Stimulated activated CD8-positive, alpha-beta memory T cell treated with anti-CD3 and anti-CD28 coated beads, Interleukin-7, amount 100 ng/mL, for 24 hours (primary cell): ENCODE results near the gene EFEMP2.

Experiments used
- DNase-seq: peaks from one replicate; pipeline ENCODE4 v3.0.0-alpha.2; 2020; ENCODE audit warnings: low read depth

The EFEMP2 gene

GRCh38 chr11:65884716-65885092 is 12.1 kb upstream of the EFEMP2 start:
- peak; percentile 60 for DNase-seq

- no peak for DNase-seq
These were observed 11.5 kb upstream of the EFEMP2 start for GRCh38 chr11:65883786-65884715.

- no peak for DNase-seq
These were observed 10.6 kb upstream of the EFEMP2 start for GRCh38 chr11:65883058-65883761.

- DNase-seq: no peak
These were observed 9.8 kb upstream of the EFEMP2 start for GRCh38 chr11:65882120-65883057.

GRCh38 chr11:65880844-65881421 is 8.3 kb upstream of the EFEMP2 start:
- no peak for DNase-seq

- no peak for DNase-seq
These were observed 7.4 kb upstream of the EFEMP2 start for GRCh38 chr11:65880027-65880426.

- DNase-seq: no peak
These were observed 7.0 kb upstream of the EFEMP2 start, which contains the start of gene CTSW for GRCh38 chr11:65879617-65880016. TSS of gene CTSW (plus strand) at chr11:65879837. CDS start at chr11:65879855, 18 bp downstream.

GRCh38 chr11:65873318-65874156 is 937 bp upstream of the EFEMP2 start:
- DNase-seq: peak; percentile 95

- no peak for DNase-seq
These were observed 620 bp downstream of the EFEMP2 start for GRCh38 chr11:65871811-65872548.

- no peak for DNase-seq
These were observed 1.6 kb downstream of the EFEMP2 start for GRCh38 chr11:65870706-65871681.

- no peak for DNase-seq
These were observed 2.3 kb downstream of the EFEMP2 start for GRCh38 chr11:65870307-65870658.

- DNase-seq: no peak
These were observed 2.8 kb downstream of the EFEMP2 start for GRCh38 chr11:65869643-65870306.

GRCh38 chr11:65868907-65869306 is 3.7 kb downstream of the EFEMP2 start:
- DNase-seq: no peak

GRCh38 chr11:65868076-65868667 is 4.4 kb downstream of the EFEMP2 start:
- DNase-seq: no peak

GRCh38 chr11:65867284-65868071 is 5.1 kb downstream of the EFEMP2 start:
- DNase-seq: no peak

GRCh38 chr11:65866509-65867283 is 5.9 kb downstream of the EFEMP2 start:
- no peak for DNase-seq
